Neural progenitor cell (in vitro differentiated cells): ENCODE results near the gene UNC13C. TPM values are rescaled to one million over a fixed set of nuclear protein-coding genes. Genes with fewer than 3 reads are reported as not detected.

Source experiments
- DNase-seq: peaks from one replicate; pipeline ENCODE4 v3.0.0-alpha.2; 2016; ENCODE audit warnings: low spot score
- H2AFZ ChIP-seq: fragments of 200-600 bp; sonication (generic); replicated peaks from 2 replicates; pipeline ENCODE4 v1.6.1; 2016; ENCODE audit warnings: antibody characterized with exemption
- H3F3A ChIP-seq: fragments of 200-600 bp; sonication (generic); 2 replicates; pipeline ENCODE4 v1.6.1; 2016; ENCODE audit warnings: antibody characterized with exemption, low read depth
- H3K27ac ChIP-seq: fragments of 200-600 bp; sonication (generic); 2 replicates; pipeline ENCODE4 v1.5.1; 2016; ENCODE audit warnings: mild to moderate bottlenecking
- H3K27me3 ChIP-seq: fragments of 200-600 bp; sonication (generic); 2 replicates; pipeline ENCODE4 v1.6.1; 2016; ENCODE audit warnings: mild to moderate bottlenecking, moderate library complexity
- H3K36me3 ChIP-seq: fragments of 200-600 bp; sonication (generic); 2 replicates; pipeline ENCODE4 v1.5.1; 2016
- H3K4me1 ChIP-seq: fragments of 200-600 bp; sonication (generic); 2 replicates; pipeline ENCODE4 v1.6.1; 2016; ENCODE audit warnings: mixed run types
- H3K4me2 ChIP-seq: fragments of 200-600 bp; sonication (generic); 2 replicates; pipeline ENCODE4 v1.6.1; 2016
- H3K4me3 ChIP-seq: fragments of 200-600 bp; sonication (generic); 2 replicates; pipeline ENCODE4 v1.5.1; 2016
- H3K79me2 ChIP-seq: fragments of 200-600 bp; sonication (generic); 2 replicates; pipeline ENCODE4 v1.6.1; 2016; ENCODE audit warnings: low read depth
- H3K9ac ChIP-seq: fragments of 200-600 bp; sonication (generic); 2 replicates; pipeline ENCODE4 v1.6.1; 2016
- H3K9me3 ChIP-seq: fragments of 200-600 bp; sonication (generic); 2 replicates; pipeline ENCODE4 v1.5.1; 2016; ENCODE audit warnings: low read depth
- H4K20me1 ChIP-seq: fragments of 200-600 bp; sonication (generic); 2 replicates; pipeline ENCODE4 v1.6.1; 2016; ENCODE audit warnings: low read depth
- H3K27ac Mint-ChIP-seq: 3 replicates; pipeline ENCODE4 v1.8.0; 2021; ENCODE audit warnings: mixed read lengths
- H3K27me3 Mint-ChIP-seq: 2 replicates; pipeline ENCODE4 v1.8.0; 2022; ENCODE audit warnings: low read depth, mild to moderate bottlenecking, inconsistent platforms, moderate library complexity, mixed read lengths; ENCODE audit not compliant: insufficient read depth
- H3K36me3 Mint-ChIP-seq: 3 replicates; pipeline ENCODE4 v1.8.0; 2021; ENCODE audit warnings: mixed read lengths
- H3K4me1 Mint-ChIP-seq: 3 replicates; pipeline ENCODE4 v1.8.0; 2021; ENCODE audit warnings: mixed read lengths
- H3K4me3 Mint-ChIP-seq: 3 replicates; pipeline ENCODE4 v1.8.0; 2021; ENCODE audit warnings: mild to moderate bottlenecking, moderate library complexity, mixed read lengths
- H3K9me3 Mint-ChIP-seq: 3 replicates; pipeline ENCODE4 v1.8.0; 2020; ENCODE audit warnings: mixed read lengths
- CTCF ChIP-seq: fragments of 200-600 bp; sonication (generic); IDR thresholded peaks from 2 replicates; pipeline ENCODE4 v1.5.1; 2017; ENCODE audit warnings: antibody characterized with exemption, mild to moderate bottlenecking
- EZH2 ChIP-seq: fragments of 200-600 bp; sonication (generic); IDR thresholded peaks from 2 replicates; pipeline ENCODE4 v1.6.1; 2017; ENCODE audit warnings: antibody characterized with exemption, mild to moderate bottlenecking, moderate library complexity
- EZH2phosphoT487 ChIP-seq: fragments of 200-600 bp; sonication (generic); IDR thresholded peaks from 2 replicates; pipeline ENCODE4 v1.6.1; 2017; ENCODE audit warnings: antibody characterized with exemption
- total RNA-seq: library from RNA; depleted of rRNA; stranded (reverse); fragments of >200 nt; gene quantifications from 2 replicates; pipeline ENCODE4 v1.2.3, GENCODE V29; 2015; ENCODE audit warnings: low replicate concordance

The UNC13C gene
- total RNA-seq, 1 donor from 2014 or later = not detected

GRCh38 chr15:54119051-54119450 lies 140.8 kb downstream of the UNC13C start:
- H3K36me3 Mint-ChIP-seq = no peaks in the 10 kb centered on the region
- H3K4me2 ChIP-seq = no peak overlapping the region
- no peak overlapping the region for H3K4me3 Mint-ChIP-seq
- H2AFZ ChIP-seq = no peak overlapping the region
- TF ChIP-seq CTCF (no peak), EZH2 (no peak), EZH2phosphoT487 (no peak)
- H3K4me1 ChIP-seq = no peaks in the 10 kb centered on the region
- H3K36me3 ChIP-seq = no peaks in the 10 kb centered on the region
- no peak overlapping the region for H3K27ac ChIP-seq
- H3K27ac Mint-ChIP-seq = no peak overlapping the region
- no peaks in the 10 kb centered on the region for H3K27me3 ChIP-seq
- H3K9me3 Mint-ChIP-seq = peaks cover 10% of the 10 kb centered on the region
- H3K79me2 ChIP-seq = no peaks in the 10 kb centered on the region
- H3F3A ChIP-seq = no peaks in the 10 kb centered on the region
- H3K4me1 Mint-ChIP-seq = no peaks in the 10 kb centered on the region
- H3K9ac ChIP-seq = no peak overlapping the region
- no peak for DNase-seq
- peaks cover 23% of the 10 kb centered on the region for H3K9me3 ChIP-seq
- H4K20me1 ChIP-seq = no peaks in the 10 kb centered on the region
- H3K4me3 ChIP-seq = no peak overlapping the region
- H3K27me3 Mint-ChIP-seq = no peaks in the 10 kb centered on the region

- Mint-ChIP-seq H3K27ac (no peak overlapping the region), H3K9me3 (peaks cover 10% of the 10 kb centered on the region), H3K27me3 (no peaks in the 10 kb centered on the region), H3K36me3 (no peaks in the 10 kb centered on the region), H3K4me3 (no peak overlapping the region), H3K4me1 (no peaks in the 10 kb centered on the region)
- Histone ChIP-seq H3K9me3 (peaks cover 22% of the 10 kb centered on the region), H3K4me3 (no peak overlapping the region), H2AFZ (no peak overlapping the region), H3K4me1 (no peaks in the 10 kb centered on the region), H3K4me2 (no peak overlapping the region), H4K20me1 (no peaks in the 10 kb centered on the region), H3K27me3 (no peaks in the 10 kb centered on the region), H3K27ac (no peak overlapping the region), H3K36me3 (no peaks in the 10 kb centered on the region), H3K9ac (no peak overlapping the region), H3F3A (no peaks in the 10 kb centered on the region), H3K79me2 (no peaks in the 10 kb centered on the region)
- TF ChIP-seq EZH2phosphoT487 = no peak
- no peak for TF ChIP-seq CTCF
- TF ChIP-seq EZH2 = no peak
- no peak for DNase-seq
Measured at GRCh38 chr15:54120949-54121463, 142.8 kb downstream of the UNC13C start.

- DNase-seq = no peak
- no peaks in the 10 kb centered on the region for H3K4me1 Mint-ChIP-seq
- H3K4me3 Mint-ChIP-seq = no peak overlapping the region
- H3K36me3 Mint-ChIP-seq = no peaks in the 10 kb centered on the region
- no peak overlapping the region for H3K9ac ChIP-seq
- H3K27ac ChIP-seq = no peak overlapping the region
- H3K36me3 ChIP-seq = no peaks in the 10 kb centered on the region
- peaks cover 3% of the 10 kb centered on the region for H3K27me3 Mint-ChIP-seq
- H3K9me3 Mint-ChIP-seq = no peaks in the 10 kb centered on the region
- no peaks in the 10 kb centered on the region for H3K79me2 ChIP-seq
- H3K9me3 ChIP-seq = peaks cover 7% of the 10 kb centered on the region
- H3F3A ChIP-seq = no peaks in the 10 kb centered on the region
- no peak overlapping the region for H2AFZ ChIP-seq
- H3K4me2 ChIP-seq = no peak overlapping the region
- no peaks in the 10 kb centered on the region for H3K4me1 ChIP-seq
- no peak for TF ChIP-seq EZH2
- TF ChIP-seq EZH2phosphoT487 = no peak
- no peak for TF ChIP-seq CTCF
- no peaks in the 10 kb centered on the region for H4K20me1 ChIP-seq
- H3K27ac Mint-ChIP-seq = no peak overlapping the region
- H3K4me3 ChIP-seq = no peak overlapping the region
- H3K27me3 ChIP-seq = no peaks in the 10 kb centered on the region
Measured at GRCh38 chr15:54127574-54127973, 149.3 kb downstream of the UNC13C start.
